Omental fat pad (tissue), 4 donors: ENCODE measurements around the gene ESR1. TPM values are rescaled to one million over a fixed set of nuclear protein-coding genes. Genes with fewer than 3 reads are reported as not detected.

Experiments used
- ATAC-seq: fragments of 150-250 bp; one replicate; pipeline ENCODE4 v1.9.1; 2016; ENCODE audit warnings: mild to moderate bottlenecking, moderate library complexity; ENCODE audit not compliant: low FRiP score
- DNase-seq: peaks from one replicate; pipeline ENCODE4 v3.0.0-alpha.2; 2019; ENCODE audit warnings: low spot score
- total RNA-seq, 4 donors: library from RNA; depleted of rRNA; stranded (reverse); fragments of >200 nt; gene quantifications; one replicate each; pipeline ENCODE4 v1.1.0, GENCODE V29; 2016
- TF ChIP-seq, protein P1 (sequence below), 3 donors: fragments of 450-650 bp; IDR thresholded peaks; one replicate each; pipeline ENCODE4 v1.5.1; 2016 to 2017; ENCODE audit warnings: antibody characterized with exemption in 3 of 3, mild to moderate bottlenecking in 3 of 3, moderate library complexity in 2 of 3

Gene ESR1
- total RNA-seq, 4 donors from 2014 or later = 2.3 to 4.9 (median 3.8) TPM

- no peak for ATAC-seq
- DNase-seq = no peak
- TF ChIP-seq, protein P1, sequence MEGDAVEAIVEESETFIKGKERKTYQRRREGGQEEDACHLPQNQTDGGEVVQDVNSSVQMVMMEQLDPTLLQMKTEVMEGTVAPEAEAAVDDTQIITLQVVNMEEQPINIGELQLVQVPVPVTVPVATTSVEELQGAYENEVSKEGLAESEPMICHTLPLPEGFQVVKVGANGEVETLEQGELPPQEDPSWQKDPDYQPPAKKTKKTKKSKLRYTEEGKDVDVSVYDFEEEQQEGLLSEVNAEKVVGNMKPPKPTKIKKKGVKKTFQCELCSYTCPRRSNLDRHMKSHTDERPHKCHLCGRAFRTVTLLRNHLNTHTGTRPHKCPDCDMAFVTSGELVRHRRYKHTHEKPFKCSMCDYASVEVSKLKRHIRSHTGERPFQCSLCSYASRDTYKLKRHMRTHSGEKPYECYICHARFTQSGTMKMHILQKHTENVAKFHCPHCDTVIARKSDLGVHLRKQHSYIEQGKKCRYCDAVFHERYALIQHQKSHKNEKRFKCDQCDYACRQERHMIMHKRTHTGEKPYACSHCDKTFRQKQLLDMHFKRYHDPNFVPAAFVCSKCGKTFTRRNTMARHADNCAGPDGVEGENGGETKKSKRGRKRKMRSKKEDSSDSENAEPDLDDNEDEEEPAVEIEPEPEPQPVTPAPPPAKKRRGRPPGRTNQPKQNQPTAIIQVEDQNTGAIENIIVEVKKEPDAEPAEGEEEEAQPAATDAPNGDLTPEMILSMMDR (IDR thresholded peaks at IDR 0.05) = no peak
Observed at GRCh38 chr6:152099446-152100182, 292.1 kb downstream of the ESR1 start.

- peak; percentile 21 for ATAC-seq
- DNase-seq = no peak
- TF ChIP-seq, protein P1 (IDR thresholded peaks at IDR 0.05) = no peak
Observed at GRCh38 chr6:152100183-152100618, 292.7 kb downstream of the ESR1 start.

DNA sequence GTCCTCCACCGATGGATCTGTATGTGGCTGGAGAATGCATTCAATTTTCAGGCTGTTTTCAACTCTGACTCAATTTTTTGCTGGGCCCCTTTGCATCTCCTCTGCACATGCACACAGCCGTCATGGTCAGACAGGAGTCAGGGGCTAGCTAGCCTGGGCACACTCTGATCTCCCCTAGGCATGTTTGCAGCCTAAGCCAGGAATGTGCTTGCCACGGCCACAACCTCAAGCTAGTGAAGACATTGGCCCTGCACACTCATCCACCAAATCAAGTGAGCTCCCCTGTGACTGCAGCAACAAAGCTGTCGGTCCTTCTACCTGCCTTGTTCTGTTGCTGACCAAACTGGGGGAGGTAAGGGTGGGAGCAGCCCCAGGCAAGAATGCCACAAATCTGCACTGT lies 300.5 kb downstream of the ESR1 start:
- TF ChIP-seq, protein P1 (IDR thresholded peaks at IDR 0.05) = no peak
- no peak for ATAC-seq
- no peak for DNase-seq

GRCh38 chr6:152110886-152111820 lies 303.7 kb downstream of the ESR1 start:
- DNase-seq (no peak), ATAC-seq (peak; percentile 54)
- TF ChIP-seq, protein P1 (IDR thresholded peaks at IDR 0.05) = no peak

- ATAC-seq = no peak
Observed at GRCh38 chr6:152112491-152113261, 305.2 kb downstream of the ESR1 start.

More at GRCh38 chr6:152112491-152113261, 305.2 kb downstream of the ESR1 start:
- TF ChIP-seq, protein P1 (IDR thresholded peaks at IDR 0.05) = no peak
- peak; percentile 47 for DNase-seq
